GM21381 (cell line): ENCODE measurements around the gene DAB2.

ENCODE experiments used
- ATAC-seq: cut with Tn5 transposase; IDR thresholded peaks from one replicate; pipeline ENCODE4 v1.9.1; 2021; ENCODE audit warnings: mild to moderate bottlenecking, moderate library complexity; ENCODE audit not compliant: unreplicated experiment

Gene DAB2

GRCh38 chr5:39448506-39449128, 23.8 kb upstream of the DAB2 start:
- no peak for ATAC-seq

DNA sequence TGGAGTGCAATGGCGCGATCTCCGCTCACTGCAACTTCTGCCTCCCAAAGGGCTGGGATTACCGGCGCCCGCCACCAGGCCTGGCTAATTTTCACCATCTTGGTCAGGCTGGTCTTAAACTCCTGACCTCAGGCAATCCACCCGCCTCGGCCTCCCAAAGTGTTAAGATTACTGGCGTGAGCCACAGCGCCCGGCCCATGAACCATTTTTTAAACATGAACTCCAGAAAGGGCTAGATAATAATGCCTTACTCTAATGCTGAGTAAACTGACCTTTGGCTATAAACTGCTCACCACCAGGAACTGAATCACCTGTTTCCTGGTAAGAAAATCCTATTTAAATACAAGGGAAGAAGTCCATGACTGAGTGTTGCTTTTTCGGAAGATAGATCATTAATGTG, 23.2 kb upstream of the DAB2 start:
- ATAC-seq, result no peak

GRCh38 chr5:39447059-39447458, 22.3 kb upstream of the DAB2 start:
- no peak for ATAC-seq

DNA sequence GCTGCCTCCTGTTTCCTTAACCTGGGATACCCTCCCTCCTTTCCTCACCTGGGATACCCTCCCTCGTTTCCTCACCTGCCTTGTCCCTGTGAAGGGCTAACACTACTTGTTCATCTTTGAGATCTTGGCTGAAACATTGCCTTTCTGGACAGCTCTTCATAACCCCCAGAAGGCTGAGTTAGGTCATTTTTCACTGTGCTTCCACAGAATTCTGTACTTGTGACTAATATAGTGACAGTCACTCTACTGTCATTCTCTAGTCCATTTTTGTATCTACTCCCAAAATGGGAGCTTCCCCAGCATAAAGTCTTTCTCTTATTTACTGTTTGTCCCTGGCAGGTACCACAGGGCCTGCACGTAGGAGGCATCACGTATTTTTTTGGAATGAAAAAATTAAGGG, 21.5 kb upstream of the DAB2 start:
- ATAC-seq, result no peak

DNA sequence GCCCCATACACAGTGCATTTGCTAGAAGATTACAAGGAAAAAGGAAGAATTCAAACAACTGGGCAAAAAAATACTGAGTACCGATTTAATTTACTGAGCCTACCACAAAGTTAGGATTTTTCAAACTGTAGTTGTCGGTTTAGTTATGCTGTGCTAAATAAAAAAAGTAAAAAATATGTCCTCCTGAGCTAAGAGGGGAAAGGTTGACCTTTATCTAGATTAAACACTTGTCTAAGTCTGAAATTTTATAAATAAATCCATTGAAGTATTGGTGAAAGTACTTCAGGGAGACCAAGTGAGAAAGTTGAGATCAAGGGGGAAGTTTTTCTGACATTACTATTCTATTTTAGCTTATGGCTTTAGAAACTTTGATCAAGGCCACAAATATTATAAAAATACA, 19.1 kb upstream of the DAB2 start:
- ATAC-seq, result no peak

GRCh38 chr5:39442991-39443390, 18.2 kb upstream of the DAB2 start:
- no peak for ATAC-seq

- no peak for ATAC-seq
Measured at GRCh38 chr5:39441838-39442237, 17.1 kb upstream of the DAB2 start.

DNA sequence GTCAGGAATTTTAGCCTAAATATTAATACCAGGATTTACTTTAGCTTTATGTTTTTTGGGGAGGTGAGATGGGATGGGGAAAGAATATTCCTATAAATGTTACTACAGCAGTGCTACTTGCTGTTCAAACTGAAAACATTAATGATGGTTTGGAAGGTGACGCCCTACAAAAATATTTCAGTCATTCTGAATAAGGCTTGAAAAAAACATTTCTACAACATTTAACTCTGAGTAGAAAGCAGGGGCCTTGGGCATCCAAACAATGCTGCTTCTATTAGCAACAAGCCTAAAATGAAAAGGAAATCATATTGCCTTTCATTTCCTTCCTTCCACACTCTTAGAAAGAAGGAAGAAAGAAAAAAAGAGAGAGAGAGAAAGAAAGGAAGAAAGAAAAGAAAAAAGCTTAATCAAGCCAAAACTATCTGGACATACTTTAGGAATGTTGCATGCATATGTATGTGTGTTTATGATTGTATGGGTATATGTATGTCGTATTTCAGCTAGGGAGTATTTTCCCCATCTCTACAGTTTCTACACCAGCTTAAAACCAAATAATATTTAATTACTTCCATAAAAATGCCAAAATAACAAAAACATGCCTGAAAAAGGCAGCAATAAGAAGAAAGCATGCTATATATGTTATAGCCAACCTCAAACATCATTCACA, 16.3 kb upstream of the DAB2 start:
- no peak for ATAC-seq

DNA sequence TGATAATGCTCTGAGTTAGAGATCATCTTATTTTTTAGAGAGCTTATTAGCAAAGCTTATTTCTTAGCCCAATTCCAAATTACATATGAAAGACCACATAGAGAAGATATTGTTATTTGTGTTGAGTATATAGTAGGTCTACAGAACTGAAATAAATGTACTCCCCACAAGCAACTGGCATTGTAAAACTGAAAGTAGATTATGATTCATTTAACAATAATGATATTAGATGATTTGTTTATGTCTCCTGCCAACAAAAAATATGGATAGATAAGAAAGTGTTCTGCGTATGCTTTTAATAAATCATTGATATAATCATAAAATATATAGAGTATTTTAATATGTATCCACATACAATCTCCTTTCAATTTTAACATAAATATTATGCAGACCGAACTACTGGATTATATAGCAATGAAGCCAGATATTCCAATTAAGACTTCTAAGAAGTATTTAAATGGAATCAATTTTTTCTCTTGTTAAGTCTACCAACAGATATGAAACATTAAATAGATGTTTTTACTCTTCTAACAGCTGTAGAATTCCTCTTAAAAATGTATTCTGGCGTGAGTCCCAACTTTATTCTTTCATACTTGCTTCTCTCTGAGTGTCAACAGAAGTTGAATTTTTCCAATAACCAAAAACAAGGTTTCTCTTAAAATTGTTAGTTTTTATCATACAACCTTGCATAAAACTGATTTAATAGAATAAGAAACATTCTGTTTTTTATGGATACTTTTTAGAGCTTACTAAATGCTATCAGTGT, 15.6 kb upstream of the DAB2 start:
- ATAC-seq, result no peak

- ATAC-seq, result no peak
Measured at GRCh38 chr5:39439582-39440162, 14.9 kb upstream of the DAB2 start.

- ATAC-seq, result no peak
Measured at GRCh38 chr5:39437467-39437866, 12.7 kb upstream of the DAB2 start.

DNA sequence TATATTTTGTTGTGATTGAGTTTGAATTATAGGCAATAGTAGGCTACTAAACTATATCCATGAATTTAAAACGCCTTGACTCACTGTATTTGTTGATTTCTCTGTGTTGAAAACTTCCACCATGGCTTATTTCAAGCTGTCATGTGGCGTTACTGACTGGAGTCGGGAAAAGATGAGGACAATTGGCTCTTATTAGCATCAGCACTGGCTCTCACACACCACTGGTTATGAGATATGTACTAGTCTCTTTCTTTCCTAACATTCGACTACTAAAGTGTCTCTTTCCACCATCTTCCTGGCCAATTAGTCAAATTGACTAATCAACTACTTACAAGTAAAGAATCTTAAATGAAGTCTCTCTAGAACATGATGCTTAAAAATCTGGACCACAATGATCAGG, 9.1 kb upstream of the DAB2 start:
- no peak for ATAC-seq

DNA sequence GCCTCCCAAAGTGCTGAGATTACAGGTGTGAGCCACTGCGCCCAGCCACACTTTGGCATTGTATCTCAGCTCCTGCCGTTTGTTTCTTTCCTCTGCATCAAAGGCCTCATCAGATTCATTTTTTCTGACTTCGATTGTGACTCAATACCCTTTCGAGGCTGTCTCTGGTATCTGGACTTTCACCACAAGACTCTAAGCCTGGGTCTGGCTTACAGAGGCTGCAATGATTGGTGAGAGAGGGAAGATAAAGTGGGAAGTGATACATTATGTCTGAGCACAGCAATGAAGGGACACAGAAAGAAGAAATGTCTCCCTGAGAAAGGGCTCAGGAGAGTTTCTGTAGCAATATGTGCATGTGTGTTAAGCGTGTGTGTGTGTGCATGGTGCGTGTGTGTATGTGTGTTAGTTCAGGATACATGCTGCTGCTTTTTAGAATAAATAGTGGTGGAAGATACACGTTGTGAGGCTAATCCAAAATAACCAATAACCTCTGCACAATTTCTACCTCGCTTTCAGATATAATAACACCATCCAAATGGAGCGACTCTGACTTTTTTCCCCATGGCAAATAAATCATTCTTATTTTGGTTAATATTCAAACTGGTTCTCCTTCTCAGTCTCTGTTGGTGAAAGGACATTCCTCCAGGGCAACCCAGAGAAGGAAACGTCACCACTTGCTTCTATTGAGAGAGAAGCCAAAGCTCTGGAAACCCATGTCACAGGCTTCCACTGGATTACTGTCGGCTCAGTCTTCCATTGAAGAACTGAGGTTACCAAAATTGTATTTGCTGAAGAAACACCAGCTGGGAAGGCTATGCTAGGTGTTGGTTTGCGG, 8.1 kb upstream of the DAB2 start:
- ATAC-seq, result no peak

- no peak for ATAC-seq
Measured at GRCh38 chr5:39430461-39430860, 5.7 kb upstream of the DAB2 start.

DNA sequence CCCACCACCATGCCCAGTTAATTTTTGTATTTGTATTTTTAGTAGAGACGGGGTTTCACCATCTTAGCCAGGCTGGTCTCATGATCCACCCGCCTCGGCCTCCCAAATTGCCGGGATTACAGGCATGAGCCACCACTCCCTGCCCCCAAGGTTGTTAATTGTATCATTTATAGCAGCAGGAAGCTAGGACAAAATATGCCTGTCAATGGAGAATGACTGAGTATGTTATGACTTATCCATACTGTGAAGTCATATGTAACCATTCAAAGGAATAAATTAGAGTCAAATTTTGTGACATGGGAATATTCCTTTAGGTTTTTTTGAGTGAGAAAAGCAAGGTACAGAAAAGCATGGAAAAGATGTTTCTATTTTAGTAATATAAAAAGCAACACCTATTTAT, 3.9 kb upstream of the DAB2 start:
- no peak for ATAC-seq

DNA sequence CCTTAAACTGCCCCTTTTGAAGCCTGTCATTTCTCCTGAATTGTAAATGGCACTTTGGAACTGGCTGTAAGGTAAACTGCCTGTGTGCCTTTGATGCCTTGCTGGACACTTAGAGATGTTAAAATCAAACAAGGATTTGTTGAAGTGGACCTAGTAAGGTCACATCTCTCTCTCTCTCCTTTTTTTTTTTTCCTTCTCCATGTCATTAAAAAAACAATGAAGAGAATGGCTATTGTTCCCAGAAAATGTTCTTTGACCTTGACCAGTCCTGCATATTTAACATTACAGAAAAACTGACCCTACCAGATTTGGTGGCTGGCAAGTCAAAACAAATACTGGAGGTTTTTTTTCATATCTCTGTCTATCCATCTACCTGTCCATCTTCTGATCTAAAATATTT, 2.9 kb upstream of the DAB2 start:
- ATAC-seq, result no peak

GRCh38 chr5:39427229-39427628, 2.4 kb upstream of the DAB2 start:
- ATAC-seq, result no peak

DNA sequence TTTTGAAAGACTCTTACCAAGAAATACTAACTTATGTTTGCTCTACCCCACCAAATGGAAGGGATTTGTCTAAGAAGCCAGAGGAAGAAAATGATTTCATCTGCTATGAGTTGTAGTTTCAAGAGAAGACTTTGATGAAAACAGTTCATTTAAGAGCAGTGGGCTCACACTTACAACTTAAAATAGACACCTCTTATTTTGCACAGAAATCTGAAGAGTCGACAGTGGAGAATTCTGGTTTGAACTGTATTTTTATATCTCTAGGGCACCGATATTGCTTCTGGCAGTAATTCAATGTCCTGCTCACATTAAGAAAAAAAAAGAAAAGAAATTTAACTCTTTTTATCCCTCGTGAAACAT, 1.9 kb upstream of the DAB2 start:
- ATAC-seq, result no peak

DNA sequence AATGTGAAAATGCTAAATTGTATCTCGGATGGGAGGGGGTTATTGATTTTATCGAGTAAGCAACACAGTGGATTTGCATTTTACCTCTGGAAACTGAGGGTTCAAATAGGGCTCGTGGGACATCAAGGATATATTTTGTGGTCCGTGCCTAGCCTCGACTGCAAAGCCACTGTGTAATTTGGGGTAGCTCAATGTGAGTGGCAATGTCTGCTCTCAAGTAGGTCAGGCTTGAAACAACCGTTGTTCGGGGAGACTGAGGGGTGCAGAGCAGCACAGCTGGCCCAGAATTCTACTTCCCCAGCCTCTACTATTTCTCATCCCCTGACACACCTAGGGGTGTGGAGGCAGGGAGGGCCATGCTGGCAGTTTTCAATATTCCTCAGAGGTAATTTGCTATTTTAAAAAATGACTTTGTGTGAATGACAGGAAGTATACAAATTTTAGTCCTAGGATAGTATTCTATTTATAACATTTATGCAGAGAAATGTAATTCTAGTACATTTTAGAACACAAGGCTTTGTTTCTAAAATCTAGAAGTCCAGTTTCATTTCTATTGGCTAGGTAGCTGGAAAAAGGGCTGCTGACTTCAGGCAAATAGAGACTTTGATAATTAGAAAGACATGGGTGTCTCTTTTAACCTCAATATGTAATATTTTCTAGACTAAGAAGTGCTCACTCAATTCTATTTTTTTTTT, 1.4 kb upstream of the DAB2 start:
- ATAC-seq, result no peak

DNA sequence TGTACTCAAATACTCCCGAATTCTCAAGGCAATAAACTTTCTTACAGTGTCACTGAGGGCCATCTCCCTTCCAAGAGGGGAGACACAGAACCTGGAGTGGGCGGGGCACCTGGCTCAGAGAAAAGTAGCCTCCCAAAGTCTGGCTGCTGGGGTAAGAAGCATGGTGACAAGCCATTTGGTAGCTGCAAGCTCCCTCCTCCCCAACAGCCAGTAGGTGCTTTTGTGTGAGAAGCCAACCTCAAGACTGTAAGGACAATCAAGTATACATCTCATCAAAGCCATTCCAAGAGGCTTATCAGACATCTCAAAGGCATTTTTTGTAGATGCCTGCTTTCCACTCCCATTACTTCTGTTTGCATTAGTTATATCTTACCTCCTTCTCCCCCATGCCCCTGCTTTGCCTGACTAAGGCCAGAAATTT, 1.4 kb downstream of the DAB2 start:
- no peak for ATAC-seq
